Measurements from ENCODE around the gene GIPR. TPM values are rescaled to one million over a fixed set of nuclear protein-coding genes. Genes with fewer than 3 reads are reported as not detected.

GIPR gene
- polyA plus RNA-seq, 1 of the 3 experiments (the other 2 are of a cell fraction), result 1.4 TPM

DNA sequence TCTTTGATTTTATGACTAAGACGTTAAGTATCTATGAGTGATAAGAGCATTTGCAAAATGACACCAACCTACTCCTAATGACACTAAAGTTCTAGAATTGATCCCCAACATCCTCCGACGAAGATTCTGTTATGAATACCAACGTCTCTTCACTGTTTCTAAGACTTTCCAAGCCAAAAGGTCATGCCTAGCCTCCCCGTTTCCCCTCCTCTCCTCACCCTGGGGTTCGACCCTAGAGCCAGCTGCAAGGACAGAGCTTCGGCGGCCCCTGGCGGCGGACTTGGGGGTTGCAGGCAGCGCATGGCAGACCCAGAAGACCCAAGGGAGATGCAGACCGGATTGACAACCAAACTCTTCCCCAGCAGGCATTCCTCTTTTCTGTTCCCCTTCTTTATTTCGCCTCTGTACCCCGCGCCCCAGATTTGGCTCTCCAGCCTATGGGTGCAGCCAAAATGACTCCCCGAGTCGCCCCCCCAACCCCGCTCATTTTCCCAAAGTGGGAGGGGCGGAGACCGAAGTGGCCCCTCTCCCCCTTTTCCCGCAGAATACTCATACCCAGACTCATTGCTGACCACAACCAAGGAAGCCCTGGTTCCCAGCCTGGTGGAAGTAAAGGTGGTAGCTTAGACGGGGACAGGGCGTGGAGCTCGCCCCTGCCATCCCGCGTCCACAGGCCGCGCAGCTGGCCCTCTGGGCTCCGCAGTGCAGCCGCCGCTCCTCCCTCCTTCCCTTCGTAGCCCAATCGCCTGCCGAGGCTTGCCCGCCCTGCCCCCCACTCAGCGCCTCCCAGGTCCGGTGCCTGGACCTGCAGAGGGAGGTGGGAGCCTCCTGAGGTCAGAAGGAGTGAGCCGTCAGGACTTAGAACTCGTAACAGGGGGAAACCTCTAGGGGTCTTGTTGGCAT, 24.7 kb upstream of the GIPR start:
- CTCF ChIA-PET, result interaction anchor here (0.6 to 5.4 kb wide), 41 partner anchors 10 to 204 kb away, joined by 3 to 53 read pairs (median 4); partner anchors contain the start of genes GIPR, GPR4, OPA3 and QPCTL
- H3K27ac ChIP-seq (ENCODE audit: low read depth in 2 of 2, low read length in 1 of 2), result peak overlapping the region in 1 of 2 experiments; percentile 85; a peak in 2 of 4 replicates
- H3F3A ChIP-seq (replicated peaks; ENCODE audit: insufficient read depth), result peaks cover 12% of the 10 kb centered on the region
- H3K4me2 ChIP-seq, result peak overlapping the region; percentile 85
- no peaks in the 10 kb centered on the region for H3K9me2 ChIP-seq
- no peaks in the 10 kb centered on the region for H3K27me3 ChIP-seq (ENCODE audit: insufficient read depth)
- H3K36me3 ChIP-seq (replicated peaks in 1 of 2; ENCODE audit: control insufficient read depth in 1 of 2, insufficient read depth in 2 of 2, low read length in 1 of 2), result no peaks in the 10 kb centered on the region
- H3K9ac ChIP-seq, result peak overlapping the region; percentile 25; the same call in 1 of the 2 replicates
- POLR2A ChIA-PET, result interaction anchor here (0.6 to 1.8 kb wide), 4 partner anchors 17 to 49 kb away, joined by 3 to 8 read pairs (median 3); partner anchors contain the start of genes QPCTL and SNRPD2
- peaks cover 6 to 17% of the 10 kb centered on the region in 2 experiments; a peak in 1 of 4 replicates for H3K4me1 ChIP-seq (ENCODE audit: control insufficient read depth in 1 of 2, insufficient read depth in 2 of 2, low read depth in 1 of 2, low read length in 1 of 2)
- no peaks in the 10 kb centered on the region for H4K20me1 ChIP-seq (ENCODE audit: insufficient read depth)
- peak overlapping the region; percentile 59 to 65 for H3K4me3 ChIP-seq (ENCODE audit: low read depth in 2 of 2, low read length in 1 of 2)
- H3K9me3 ChIP-seq, result no peaks in the 10 kb centered on the region
- peak overlapping the region; percentile 35; the same call in 1 of the 2 replicates for H2AFZ ChIP-seq (ENCODE audit: low read depth)
- 12% methylated on average over 35 of the region's 39 CpGs for WGBS (ENCODE audit: low lambda C conversion rate)
- no peaks in the 10 kb centered on the region for H3K79me2 ChIP-seq (ENCODE audit: insufficient read depth)
- peak; percentile 94 for DNase-seq
- no peak for TF ChIP-seq GABPA (IDR thresholded peaks at IDR 0.05; ENCODE audit: low read depth)
- no peak for TF ChIP-seq NRF1 (IDR thresholded peaks at IDR 0.05; ENCODE audit: low read depth, low read length)
- TF ChIP-seq, protein P1, sequence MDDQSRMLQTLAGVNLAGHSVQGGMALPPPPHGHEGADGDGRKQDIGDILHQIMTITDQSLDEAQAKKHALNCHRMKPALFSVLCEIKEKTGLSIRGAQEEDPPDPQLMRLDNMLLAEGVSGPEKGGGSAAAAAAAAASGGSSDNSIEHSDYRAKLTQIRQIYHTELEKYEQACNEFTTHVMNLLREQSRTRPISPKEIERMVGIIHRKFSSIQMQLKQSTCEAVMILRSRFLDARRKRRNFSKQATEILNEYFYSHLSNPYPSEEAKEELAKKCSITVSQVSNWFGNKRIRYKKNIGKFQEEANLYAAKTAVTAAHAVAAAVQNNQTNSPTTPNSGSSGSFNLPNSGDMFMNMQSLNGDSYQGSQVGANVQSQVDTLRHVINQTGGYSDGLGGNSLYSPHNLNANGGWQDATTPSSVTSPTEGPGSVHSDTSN (IDR thresholded peaks at IDR 0.05), result no peak
- TF ChIP-seq RXRA (IDR thresholded peaks at IDR 0.05; ENCODE audit: borderline replicate concordance, low read depth), result no peak
- no peak for TF ChIP-seq RFX5 (IDR thresholded peaks at IDR 0.05; ENCODE audit: low read length)
- no peak for TF ChIP-seq TCF12 (IDR thresholded peaks at IDR 0.05)
- TF ChIP-seq JUND (IDR thresholded peaks at IDR 0.05), result no peak
- no peak for TF ChIP-seq YY1 (IDR thresholded peaks at IDR 0.05; ENCODE audit: low read depth)
- no peak for TF ChIP-seq MEF2A (IDR thresholded peaks at IDR 0.05; ENCODE audit: borderline replicate concordance, low read depth)
- TF ChIP-seq FOXM1 (IDR thresholded peaks at IDR 0.05; ENCODE audit: low read depth), result no peak
- TF ChIP-seq TAF1 (IDR thresholded peaks at IDR 0.05; ENCODE audit: borderline replicate concordance, low read depth, low read length), result 0 out of 2 replicates have a peak, but pooled peaks have one; percentile 18
- no peak for TF ChIP-seq TEAD4 (IDR thresholded peaks at IDR 0.05; ENCODE audit: borderline replicate concordance, insufficient read depth)
- peak; percentile 87 for TF ChIP-seq CHD2 (IDR thresholded peaks at IDR 0.05; ENCODE audit: low read length, partially characterized antibody)
- TF ChIP-seq, protein P2, sequence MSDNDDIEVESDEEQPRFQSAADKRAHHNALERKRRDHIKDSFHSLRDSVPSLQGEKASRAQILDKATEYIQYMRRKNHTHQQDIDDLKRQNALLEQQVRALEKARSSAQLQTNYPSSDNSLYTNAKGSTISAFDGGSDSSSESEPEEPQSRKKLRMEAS (IDR thresholded peaks at IDR 0.05; ENCODE audit: low read depth), result no peak
- TF ChIP-seq SMC3 (IDR thresholded peaks at IDR 0.05; ENCODE audit: low read depth, low read length), result peak; percentile 83
- TF ChIP-seq POLR2AphosphoS5 (IDR thresholded peaks at IDR 0.05; ENCODE audit: low read depth, low read length), result no peak
- TF ChIP-seq RAD21 (IDR thresholded peaks at IDR 0.05; ENCODE audit: low read length), result peak; percentile 97
- TF ChIP-seq, protein P3, sequence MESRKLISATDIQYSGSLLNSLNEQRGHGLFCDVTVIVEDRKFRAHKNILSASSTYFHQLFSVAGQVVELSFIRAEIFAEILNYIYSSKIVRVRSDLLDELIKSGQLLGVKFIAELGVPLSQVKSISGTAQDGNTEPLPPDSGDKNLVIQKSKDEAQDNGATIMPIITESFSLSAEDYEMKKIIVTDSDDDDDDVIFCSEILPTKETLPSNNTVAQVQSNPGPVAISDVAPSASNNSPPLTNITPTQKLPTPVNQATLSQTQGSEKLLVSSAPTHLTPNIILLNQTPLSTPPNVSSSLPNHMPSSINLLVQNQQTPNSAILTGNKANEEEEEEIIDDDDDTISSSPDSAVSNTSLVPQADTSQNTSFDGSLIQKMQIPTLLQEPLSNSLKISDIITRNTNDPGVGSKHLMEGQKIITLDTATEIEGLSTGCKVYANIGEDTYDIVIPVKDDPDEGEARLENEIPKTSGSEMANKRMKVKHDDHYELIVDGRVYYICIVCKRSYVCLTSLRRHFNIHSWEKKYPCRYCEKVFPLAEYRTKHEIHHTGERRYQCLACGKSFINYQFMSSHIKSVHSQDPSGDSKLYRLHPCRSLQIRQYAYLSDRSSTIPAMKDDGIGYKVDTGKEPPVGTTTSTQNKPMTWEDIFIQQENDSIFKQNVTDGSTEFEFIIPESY (IDR thresholded peaks at IDR 0.05; ENCODE audit: borderline replicate concordance, low read depth), result no peak
- TF ChIP-seq, protein P4, sequence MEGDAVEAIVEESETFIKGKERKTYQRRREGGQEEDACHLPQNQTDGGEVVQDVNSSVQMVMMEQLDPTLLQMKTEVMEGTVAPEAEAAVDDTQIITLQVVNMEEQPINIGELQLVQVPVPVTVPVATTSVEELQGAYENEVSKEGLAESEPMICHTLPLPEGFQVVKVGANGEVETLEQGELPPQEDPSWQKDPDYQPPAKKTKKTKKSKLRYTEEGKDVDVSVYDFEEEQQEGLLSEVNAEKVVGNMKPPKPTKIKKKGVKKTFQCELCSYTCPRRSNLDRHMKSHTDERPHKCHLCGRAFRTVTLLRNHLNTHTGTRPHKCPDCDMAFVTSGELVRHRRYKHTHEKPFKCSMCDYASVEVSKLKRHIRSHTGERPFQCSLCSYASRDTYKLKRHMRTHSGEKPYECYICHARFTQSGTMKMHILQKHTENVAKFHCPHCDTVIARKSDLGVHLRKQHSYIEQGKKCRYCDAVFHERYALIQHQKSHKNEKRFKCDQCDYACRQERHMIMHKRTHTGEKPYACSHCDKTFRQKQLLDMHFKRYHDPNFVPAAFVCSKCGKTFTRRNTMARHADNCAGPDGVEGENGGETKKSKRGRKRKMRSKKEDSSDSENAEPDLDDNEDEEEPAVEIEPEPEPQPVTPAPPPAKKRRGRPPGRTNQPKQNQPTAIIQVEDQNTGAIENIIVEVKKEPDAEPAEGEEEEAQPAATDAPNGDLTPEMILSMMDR (IDR thresholded peaks at IDR 0.05), result peak; percentile 99
- TF ChIP-seq MXI1 (IDR thresholded peaks at IDR 0.05; ENCODE audit: low read depth, low read length), result no peak; the same call in 1 of the 2 replicates
- 0 out of 2 replicates have a peak, but pooled peaks have one; percentile 15 for TF ChIP-seq RCOR1 (IDR thresholded peaks at IDR 0.05; ENCODE audit: low read length)
- TF ChIP-seq, protein P5, sequence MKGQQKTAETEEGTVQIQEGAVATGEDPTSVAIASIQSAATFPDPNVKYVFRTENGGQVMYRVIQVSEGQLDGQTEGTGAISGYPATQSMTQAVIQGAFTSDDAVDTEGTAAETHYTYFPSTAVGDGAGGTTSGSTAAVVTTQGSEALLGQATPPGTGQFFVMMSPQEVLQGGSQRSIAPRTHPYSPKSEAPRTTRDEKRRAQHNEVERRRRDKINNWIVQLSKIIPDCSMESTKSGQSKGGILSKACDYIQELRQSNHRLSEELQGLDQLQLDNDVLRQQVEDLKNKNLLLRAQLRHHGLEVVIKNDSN (IDR thresholded peaks at IDR 0.05; ENCODE audit: borderline replicate concordance, low read depth), result no peak
- TF ChIP-seq, protein P6, sequence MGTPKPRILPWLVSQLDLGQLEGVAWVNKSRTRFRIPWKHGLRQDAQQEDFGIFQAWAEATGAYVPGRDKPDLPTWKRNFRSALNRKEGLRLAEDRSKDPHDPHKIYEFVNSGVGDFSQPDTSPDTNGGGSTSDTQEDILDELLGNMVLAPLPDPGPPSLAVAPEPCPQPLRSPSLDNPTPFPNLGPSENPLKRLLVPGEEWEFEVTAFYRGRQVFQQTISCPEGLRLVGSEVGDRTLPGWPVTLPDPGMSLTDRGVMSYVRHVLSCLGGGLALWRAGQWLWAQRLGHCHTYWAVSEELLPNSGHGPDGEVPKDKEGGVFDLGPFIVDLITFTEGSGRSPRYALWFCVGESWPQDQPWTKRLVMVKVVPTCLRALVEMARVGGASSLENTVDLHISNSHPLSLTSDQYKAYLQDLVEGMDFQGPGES (IDR thresholded peaks at IDR 0.05; ENCODE audit: low read depth, low read length), result no peak
- TF ChIP-seq FOXJ3 (CRISPR knock-in tag; IDR thresholded peaks at IDR 0.05), result no peak
